HG03139 (cell line): ENCODE measurements around the gene RARG.

Experiments used
- ATAC-seq: cut with Tn5 transposase; IDR thresholded peaks from one replicate; pipeline ENCODE4 v1.9.1; 2021; ENCODE audit not compliant: unreplicated experiment

Gene RARG

DNA sequence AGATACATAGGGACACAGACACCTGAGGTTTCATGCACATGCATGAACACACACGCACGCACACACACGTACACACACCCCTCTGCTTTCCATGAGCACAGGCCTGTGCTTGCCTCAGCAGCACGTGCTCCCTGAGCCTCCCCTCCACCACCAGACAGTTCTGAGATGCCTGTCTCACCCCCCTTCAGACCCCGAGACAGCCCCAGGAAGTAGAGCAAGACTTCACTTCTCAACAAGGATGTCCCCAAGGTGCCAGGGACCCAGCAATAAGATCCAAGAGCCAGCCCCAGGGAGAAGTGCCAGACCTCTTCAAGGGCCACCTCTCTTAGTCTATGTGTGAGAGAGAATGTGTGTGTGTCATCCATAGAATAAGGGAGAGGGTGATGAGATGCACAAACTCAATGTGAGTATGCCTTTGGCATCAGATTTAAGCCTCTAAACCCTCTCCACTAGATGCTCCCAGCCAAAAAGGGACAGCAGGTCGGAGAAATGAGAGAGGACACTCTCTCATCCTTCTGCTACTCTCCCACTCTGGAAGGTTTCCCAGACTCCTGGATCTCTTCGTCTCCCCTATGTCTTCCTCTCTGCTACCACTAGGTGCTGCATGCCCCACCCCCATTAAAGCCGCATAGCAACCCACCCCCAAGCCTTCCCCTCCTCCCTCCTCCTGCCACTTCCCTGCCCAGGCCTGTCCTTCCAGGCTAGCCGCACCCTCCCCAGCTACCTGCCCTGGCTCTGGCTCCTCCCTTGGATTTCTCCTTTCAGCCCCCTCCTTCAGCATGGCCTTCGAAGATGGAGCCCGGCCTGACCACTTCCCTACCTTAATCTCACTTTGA is 7.7 kb downstream of the RARG start:
- no peak for ATAC-seq

DNA sequence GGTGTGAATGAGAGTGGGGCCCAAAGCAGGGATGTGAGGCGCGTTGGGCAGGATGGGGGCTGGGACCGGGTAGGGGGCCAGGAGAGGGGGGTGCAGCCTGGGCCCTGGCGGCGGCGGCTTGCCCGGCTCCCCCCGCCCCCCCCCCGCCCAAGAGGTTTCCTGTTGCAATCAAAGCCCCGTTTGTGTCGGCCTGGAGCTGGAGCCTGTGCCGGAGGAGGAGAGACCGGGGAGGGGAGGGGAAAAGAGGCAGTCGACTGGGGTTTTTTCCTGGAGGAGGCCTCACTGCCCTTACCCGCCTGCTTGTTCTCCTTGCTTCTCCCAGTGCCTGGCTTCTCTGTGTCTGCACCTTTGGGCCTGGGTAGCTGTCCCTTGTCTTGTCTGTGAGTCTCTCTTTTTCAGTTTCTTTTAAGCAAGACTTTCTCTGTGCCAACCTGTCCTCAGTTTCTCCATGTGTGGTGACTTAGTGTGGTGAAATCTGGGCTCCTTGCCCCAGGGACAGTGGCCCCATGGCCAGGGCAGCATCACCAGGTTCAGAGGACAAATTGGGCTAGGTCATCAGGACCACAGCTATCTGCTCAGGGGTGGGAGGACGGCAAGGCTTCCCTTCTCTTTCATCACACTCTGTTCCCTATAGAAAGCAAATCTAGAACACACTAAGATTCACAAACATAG is 8.5 kb downstream of the RARG start:
- no peak for ATAC-seq

DNA sequence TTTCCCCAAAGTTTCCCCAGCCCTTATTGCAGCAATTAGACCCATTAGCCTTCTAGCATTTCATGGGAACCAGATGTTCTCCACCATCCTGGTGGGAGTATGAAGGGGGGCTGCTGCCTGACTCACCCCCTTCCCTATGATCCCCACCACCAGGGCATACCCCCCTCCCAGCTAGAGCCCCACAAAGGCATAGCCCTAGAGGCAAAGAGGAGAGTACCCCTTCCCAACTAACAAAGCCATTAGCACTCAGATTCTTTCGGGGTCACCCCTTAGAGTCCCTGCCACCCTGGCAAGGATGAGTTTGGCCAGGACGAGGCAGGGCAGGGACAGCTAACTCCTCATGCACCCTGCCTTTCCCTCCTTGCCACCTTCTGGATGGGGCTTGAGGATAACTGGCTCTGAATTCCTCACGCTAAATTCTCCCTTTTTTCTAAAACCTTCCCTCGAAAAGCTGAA is 9.2 kb downstream of the RARG start:
- ATAC-seq: no peak

DNA sequence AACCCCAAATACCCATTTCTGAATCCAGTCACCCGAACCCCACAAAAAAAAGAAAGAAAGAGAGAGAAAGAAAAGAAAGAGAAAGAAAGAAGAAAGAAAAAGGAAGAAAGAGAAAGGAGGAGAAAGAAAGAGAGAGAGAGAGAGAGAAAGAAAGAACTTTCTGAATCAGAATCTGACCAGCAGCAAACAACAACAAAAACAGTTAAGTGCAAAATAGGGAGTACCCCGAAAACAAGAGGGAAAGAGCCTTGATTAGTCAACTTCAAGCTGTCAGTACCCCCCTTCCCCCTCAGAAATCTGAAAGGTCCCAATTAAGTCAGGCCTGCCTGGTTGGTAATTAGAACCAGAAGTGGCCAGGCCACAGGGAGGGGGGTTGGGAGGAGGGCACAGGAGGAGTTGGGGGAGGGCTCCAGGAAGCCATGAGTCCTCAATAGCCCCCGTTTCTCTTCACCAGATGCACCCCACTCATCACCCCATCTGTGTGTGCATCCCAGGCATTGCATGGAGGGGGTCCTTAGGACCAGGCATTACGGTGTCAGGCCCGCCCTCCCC is 9.8 kb downstream of the RARG start:
- no peak for ATAC-seq

DNA sequence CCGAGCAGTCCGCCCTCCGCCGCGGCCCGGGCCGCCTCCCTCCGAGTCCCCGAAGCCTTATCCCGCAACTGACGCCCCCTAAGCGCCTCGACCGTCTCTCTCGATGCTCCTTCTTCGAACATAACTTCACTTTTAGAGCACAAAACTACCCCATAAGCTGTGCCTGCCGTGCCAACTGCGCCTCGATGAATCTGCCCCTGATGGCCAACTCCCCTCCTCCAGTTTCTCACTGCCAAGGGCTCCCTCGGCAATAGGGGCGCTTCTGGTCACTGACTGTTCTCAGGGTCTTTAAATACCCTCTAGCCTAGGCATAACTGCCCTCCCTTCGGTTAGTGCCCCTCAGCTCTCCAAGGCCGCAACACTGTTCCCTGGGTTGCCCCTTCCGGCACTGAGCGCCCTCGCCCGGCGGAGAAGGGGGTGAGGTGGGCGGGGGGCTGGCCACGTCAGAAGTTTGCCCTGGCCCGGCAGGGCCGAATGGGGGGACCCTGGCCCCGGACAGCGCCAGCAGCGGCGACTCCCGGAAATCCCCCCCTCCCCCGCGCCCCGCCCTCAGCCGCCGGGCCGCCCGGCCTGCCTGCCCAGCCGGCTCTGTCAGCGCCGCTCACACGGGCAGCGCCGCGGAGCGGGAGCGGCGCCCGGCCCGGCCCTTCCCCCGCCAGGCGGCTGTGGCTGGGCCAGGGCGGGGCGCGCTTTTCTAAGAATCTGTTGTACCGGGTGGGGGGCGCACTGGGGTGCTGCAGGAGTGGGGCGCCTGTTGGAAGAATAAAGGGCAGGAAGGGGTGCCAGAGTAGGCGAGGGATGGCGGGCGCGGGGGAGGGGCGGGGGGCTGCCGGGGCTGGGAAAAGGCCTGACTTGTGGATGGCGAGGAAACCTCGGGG is 10.6 kb downstream of the RARG start:
- ATAC-seq: peak; percentile 21

DNA sequence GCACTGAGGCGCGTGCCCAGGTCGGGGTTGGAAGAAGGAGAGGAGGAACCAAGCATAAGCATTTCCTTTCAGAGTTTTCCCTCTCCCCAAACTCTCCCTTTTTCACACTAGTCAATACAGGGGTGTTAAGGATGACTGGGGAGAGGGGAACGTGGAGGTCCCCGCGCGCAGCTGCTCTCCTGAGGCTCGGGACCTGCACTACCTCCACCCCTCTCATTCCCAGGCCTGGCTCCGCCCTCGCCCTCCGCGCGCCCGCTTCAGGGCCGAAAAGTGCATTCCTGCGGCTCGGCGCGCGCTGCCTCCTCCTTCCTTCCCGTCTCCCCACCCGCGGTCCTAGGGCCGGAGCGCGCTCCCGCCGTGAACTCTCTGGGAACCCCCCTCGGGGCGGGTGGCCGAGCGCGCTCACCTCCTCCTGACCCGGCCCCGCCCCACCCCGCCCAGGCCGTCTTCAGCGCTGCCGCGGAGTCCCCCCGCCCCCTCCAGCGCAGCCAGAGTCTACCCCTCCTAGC is 11.3 kb downstream of the RARG start:
- peak; percentile 53 for ATAC-seq

DNA sequence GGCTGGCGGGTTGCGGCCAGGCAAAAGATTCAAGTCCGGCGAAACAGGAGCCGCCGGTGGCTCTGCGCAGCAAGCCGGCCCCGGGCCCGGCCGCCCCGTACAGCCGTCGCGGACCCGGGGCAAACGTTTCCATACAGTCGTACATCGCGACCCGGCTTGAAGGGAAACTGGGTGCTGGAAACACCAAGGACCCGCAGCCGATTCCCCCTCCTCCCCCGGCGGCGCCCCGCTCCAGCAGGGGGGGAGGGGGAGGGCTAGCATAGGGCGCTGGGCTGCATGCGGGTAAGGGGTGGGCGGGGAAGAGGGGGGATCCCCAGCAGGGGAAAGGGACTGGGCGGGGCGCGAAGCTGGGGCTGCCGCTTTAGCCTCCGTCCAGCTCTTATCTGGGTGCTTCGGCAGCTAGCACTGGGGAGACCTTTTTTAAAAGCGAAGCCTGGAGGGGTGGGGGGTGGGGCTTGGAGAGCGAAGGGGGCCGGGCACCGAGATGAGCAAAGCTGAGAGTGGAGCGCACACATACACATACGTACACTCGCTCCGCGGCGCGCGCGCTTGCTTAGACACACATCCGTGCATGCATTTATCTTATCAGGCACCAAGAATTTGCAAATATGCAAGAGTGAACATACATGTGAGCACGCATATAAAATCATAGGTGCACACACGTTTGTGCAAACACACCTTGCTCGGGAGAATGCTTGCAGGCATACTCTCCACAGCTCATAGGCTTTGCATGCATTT is 11.9 kb downstream of the RARG start:
- peak; percentile 20 for ATAC-seq

DNA sequence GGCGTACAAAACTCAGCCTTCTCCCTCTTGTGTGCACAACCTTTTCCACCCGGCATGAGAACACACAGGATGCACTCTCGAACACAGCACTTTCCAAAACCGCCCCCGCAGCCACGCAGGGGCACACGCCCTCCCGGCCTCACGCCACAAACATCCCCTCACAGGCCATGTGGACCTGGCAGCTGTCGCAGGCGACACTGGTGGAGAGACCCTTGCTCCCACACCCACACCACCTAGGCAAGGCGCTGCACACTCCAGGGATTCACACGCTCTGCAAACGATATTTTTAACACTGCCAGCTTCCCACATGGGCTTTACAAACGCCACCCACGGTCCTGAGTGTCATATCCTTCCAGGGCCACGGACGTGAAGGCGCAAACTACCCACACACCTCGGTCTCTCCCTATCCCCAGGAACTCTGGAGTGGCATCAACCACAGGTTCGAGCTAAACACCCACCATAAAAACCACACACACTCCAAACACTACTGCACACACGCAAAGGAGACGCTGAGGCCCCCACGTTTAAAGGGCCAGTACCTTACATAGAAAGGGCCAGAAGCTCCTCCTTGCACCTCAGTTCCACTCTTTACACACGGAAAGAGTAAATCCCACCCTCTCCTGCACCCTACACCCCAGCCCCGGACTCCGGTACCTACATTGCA is 12.6 kb downstream of the RARG start:
- ATAC-seq: no peak

DNA sequence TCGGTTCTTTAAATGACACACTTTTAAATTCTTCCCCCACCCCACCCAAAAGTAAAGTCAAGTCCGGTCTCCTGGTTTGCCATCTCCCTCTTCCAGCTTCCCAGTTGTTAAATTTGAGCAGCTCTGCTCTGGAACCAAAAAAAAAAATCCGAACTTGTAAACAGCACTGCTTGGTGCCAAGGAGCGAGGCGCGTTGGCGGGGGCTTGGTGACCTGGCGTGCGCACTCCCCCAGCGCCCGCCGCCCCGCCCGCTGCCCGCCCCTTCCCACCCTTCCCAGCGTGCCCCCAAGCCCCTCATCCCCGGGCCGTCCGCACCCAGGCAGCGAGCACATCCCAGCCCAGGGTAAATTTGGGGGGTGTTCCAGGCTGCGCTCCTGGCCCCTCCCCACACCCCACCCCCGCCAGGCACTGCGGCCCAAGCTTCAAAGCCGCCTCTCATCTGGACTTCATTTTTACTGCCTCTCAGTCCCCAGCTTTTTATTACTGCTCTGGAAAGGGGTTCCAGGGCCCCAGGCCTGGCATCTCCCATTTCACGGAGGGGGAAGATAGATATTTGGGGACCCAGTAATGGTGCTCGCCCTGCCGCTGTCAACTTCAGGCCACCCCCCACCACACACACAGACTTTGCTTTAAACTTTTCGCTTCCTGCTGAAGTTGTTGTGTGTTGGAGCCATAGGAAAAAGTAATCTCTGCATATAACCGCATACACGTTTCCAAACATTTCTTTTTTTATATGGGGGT is 13.3 kb downstream of the RARG start:
- ATAC-seq: no peak

DNA sequence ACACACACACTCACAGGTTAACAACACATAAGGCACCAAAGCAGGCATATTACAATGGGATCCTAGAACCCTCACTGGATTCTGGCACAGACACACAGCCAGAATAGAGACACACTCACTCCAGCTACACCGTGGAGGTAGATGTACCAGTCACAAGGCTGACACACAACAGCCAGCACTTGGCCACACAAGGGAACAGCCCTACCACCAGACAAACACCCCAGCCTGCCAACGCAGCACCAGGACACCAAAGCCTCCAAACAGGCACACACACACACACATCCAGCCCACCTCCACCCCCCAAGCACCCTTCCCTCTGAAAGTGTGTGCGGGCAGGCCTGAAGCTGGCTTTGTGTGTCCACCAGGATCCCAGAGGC is 14.1 kb downstream of the RARG start:
- ATAC-seq: no peak

DNA sequence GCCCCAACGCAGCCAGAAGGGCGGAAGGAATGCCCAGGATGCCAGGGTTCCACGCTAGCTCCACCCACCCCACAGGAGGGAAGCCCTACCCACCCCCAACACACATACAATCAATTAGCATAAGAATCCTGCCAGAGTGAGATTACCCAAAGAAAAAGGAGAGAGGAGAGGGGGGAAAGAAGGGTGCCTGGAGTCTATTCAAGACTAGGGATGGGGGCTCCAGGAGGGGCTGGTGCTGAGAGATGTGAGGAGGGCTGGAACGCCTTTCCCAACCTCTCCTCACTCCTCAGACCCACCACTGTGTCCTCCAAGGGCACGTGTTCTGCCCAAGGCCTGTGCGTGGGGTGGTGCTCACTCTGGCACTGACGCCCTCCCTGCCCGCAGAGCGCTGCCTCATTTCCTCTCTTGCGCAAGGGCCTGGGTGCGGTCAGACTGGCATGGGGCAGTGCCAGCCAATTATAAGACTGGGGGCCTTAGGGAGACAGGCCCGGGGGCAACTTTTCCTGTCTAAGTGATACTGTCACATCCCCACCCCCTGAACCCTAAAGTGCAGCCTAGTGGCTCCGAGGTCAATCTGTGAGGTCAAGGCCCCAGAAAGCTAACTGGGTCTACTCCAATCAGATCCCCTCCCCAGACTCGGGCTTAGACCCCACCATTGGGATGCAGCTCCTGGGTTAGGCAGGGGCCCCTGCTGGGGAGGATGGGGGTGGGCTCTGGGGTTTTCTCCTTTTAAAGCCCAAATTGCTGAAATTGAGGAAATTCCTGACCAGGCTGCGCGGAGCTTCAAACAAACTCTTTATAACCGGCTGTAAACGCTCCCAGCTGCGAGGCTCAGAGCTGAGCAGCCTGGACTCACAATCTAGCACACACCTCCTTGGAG is 14.7 kb downstream of the RARG start:
- no peak for ATAC-seq

DNA sequence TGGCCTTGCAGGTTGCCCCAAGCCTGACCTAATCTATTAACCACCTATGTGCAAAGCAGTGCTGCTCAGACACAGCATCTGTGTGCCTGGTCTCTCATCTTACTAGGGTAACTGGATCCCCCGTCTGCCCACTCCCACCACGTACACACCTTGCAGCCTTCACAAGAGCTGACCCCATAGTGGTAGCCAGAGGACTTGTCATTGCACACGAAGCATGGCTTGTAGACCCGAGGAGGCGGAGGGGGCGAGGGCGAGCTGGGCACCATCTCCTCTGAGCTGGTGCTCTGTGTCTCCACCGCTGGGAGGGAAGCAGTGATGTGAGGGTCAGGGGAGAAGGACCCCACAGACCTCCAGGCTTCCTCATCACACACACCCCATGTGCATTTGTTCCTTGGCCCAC is 16.5 kb downstream of the RARG start:
- no peak for ATAC-seq

DNA sequence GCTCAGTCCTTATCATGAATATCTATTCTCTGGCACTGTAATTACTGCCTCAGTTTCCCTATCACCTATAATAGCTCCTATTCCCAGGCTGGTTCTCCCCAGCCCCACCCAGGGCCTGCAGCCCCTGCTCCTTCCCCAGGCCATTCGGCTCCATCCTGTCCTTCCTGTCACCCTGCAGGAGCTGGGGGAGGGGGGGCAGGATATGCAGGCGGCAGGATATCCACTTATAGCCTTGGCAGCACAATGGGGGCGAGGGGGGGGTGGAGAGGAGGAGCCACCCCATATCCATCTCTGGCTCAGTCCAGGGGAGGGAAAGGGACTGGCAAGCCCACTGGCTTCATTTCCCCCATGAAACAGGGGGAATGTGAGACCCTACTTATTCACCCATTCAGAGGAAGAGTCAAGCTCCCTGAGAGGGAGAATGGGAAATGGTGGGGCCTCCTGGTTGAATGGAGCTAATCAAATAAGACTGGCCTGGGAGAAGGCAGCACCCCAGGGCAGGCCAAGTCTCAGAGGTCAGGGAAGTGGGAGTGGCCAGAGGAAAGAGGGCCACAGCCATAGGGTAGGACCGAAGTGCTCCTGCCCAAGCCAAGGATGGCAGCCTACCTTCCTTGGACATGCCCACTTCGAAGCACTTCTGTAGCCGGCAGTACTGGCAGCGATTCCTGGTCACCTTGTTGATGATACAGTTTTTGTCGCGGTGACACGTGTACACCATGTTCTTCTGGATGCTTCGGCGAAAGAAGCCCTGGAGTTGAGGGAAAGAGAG is 17.1 kb downstream of the RARG start:
- ATAC-seq: no peak

DNA sequence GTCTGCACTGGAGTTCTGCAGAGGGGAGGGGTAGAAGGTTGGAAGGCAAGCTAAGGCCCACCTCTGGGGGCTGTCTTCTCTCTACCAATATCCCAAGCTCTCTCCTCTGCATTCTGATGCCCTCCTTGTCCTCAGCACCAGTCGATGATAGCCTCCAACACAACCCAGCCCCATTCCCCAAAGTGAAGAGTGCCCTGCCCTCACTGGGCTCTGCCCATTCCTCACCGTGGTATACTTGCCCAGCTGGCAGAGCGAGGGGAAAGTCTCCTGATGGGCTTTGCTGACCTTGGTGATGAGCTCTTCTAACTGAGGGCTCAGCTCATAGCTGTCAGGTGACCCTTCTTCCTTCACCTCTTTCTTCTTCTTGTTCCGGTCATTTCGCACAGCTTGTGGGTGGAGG is 17.8 kb downstream of the RARG start:
- no peak for ATAC-seq

DNA sequence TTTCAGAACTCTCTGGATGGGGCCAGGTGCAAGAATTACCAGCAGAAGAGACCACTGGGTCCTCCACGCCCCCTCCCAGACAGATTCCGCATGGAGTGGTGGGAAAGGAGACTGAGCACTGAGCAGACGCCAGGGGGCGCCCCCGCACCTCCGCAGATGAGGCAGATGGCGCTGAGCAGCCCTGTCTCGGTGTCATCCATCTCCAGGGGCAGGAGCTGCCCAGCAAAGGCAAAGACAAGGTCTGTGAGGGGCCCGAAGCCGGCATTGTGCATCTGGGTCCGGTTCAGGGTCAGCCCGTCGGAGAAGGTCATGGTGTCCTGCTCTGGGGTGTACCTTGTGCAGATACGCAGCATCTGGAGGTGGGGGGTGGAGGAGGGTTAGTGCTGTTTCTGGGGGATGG is 18.7 kb downstream of the RARG start:
- no peak for ATAC-seq

DNA sequence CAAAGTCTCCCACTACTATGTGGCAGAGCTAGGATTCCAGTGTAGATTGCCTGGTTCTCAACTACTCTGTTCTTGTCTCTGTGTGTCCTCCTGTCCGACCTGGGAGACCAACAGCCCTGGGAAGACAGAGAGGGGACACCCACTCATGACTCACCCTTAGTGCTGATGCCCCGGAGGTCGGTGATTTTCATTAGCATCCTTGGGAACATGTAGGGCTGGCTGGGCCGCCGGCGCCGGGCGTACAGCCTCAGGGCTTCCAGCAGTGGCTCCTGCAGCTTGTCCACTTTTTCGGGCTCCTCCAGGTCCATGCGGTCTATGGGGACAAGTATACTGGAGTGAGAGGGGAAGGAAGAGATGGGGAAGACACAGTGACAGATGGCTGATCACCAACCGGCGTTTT is 19.1 kb downstream of the RARG start:
- no peak for ATAC-seq
